HCT116 (cell line): ENCODE results near the gene PTPRF. TPM values are rescaled to one million over a fixed set of nuclear protein-coding genes. Genes with fewer than 3 reads are reported as not detected.

Source experiments
- ATAC-seq: fragments of 200-7000 bp; cut with Tn5 transposase; 2 replicates; pipeline ENCODE4 v1.9.1; 2020; ENCODE audit warnings: mild to moderate bottlenecking, moderate library complexity
- BruUV-seq: library from RNA; stranded (reverse); fragments of 400-500 nt; replicated peaks from 2 replicates; lab custom pipeline; 2021; lab: Mats Ljungman, UMichigan
- CTCF ChIA-PET: fragments of 300-600 bp; sonication (Branson Sonifier 250); formaldehyde crosslinking; loops from one replicate; lab custom pipeline; 2021; ENCODE audit warnings: antibody characterized with exemption; lab: Charles Lee
- POLR2A ChIA-PET: fragments of 300-600, 350-600 bp; sonication (Branson Sonifier 250); formaldehyde crosslinking; loops from one replicate; lab custom pipeline; 2021; ENCODE audit warnings: antibody characterized with exemption; lab: Charles Lee
- RAD21 ChIA-PET, 2 experiments: fragments of 300-600 bp; sonication (Branson Sonifier 250); formaldehyde crosslinking; loops; one replicate each; lab custom pipeline; 2023; ENCODE audit warnings: low total read pairs in 2 of 2; ENCODE audit not compliant: uncharacterized antibody in 2 of 2, unreplicated experiment in 2 of 2, low non-redundant PET in 1 of 2; lab: Charles Lee
- DNase-seq: peaks from one replicate; pipeline ENCODE4 v3.0.0-alpha.2; 2010; ENCODE audit warnings: low read depth, low spot score
- H2AFZ ChIP-seq: fragments of 200-600 bp; shearing (Covaris generic), sonication (generic); 2 replicates; pipeline ENCODE4 v1.6.1; 2017; ENCODE audit warnings: low read depth, mixed run types, mixed read lengths, antibody characterized with exemption, low read length; ENCODE audit not compliant: poor library complexity, severe bottlenecking
- H3K27ac ChIP-seq: 2 replicates; pipeline ENCODE4 v1.5.1; 2012; ENCODE audit warnings: low read depth, low read length
- H3K27me3 ChIP-seq: fragments of 200-600 bp; sonication (generic); 2 replicates; pipeline ENCODE4 v1.6.1; 2016; ENCODE audit warnings: mixed run types, low read length, mixed read lengths; ENCODE audit not compliant: insufficient read depth
- H3K36me3 ChIP-seq, 2 experiments: fragments of 200-500 bp in 1 of 2; fragments of 200-600 bp in 1 of 2; sonication (Bioruptor generic) in 1 of 2; sonication (generic) in 1 of 2; 2 replicates each; pipeline versions ENCODE4 v1.5.1 to v1.6.1; 2014 to 2016; ENCODE audit warnings: low read length in 2 of 2, inconsistent platforms in 1 of 2, mixed read lengths in 1 of 2, mixed run types in 1 of 2; ENCODE audit not compliant: insufficient read depth in 2 of 2, control insufficient read depth in 1 of 2
- H3K4me1 ChIP-seq, 2 experiments: fragments of 200-600 bp in 1 of 2; sonication (generic) in 1 of 2; 2 replicates each; pipeline versions ENCODE4 v1.5.1 to v1.6.1; 2012 to 2017; ENCODE audit warnings: low read length in 2 of 2, inconsistent platforms in 1 of 2, mild to moderate bottlenecking in 1 of 2, mixed read lengths in 1 of 2, mixed run types in 1 of 2, moderate library complexity in 1 of 2; ENCODE audit not compliant: insufficient read depth in 2 of 2, control insufficient read depth in 1 of 2
- H3K4me2 ChIP-seq: fragments of 200-600 bp; sonication (generic); 2 replicates; pipeline ENCODE4 v1.6.1; 2017; ENCODE audit warnings: mixed run types, low read length, mixed read lengths
- H3K4me3 ChIP-seq, 2 experiments: fragments of 200-600 bp in 1 of 2; sonication (generic) in 1 of 2; replicated peaks in 1 of 2; 2 replicates each; pipeline ENCODE4 v1.5.1; 2011 to 2016; ENCODE audit warnings: low read length in 2 of 2, control low read depth in 1 of 2, low read depth in 1 of 2, mild to moderate bottlenecking in 1 of 2, mixed read lengths in 1 of 2, mixed run types in 1 of 2
- H3K79me2 ChIP-seq: fragments of 200-600 bp; sonication (generic); 2 replicates; pipeline ENCODE4 v1.6.1; 2017; ENCODE audit warnings: mild to moderate bottlenecking, mixed run types, low read length, moderate library complexity, mixed read lengths; ENCODE audit not compliant: insufficient read depth
- H3K9ac ChIP-seq: fragments of 200-600 bp; sonication (generic); 2 replicates; pipeline ENCODE4 v1.6.1; 2016; ENCODE audit warnings: low read length, mixed read lengths
- H3K9me2 ChIP-seq: fragments of 200-600 bp; sonication (generic), shearing (Covaris generic); 2 replicates; pipeline ENCODE4 v1.6.1; 2017; ENCODE audit warnings: mixed run types, mild to moderate bottlenecking, moderate library complexity; ENCODE audit not compliant: insufficient read depth
- H3K9me3 ChIP-seq, 2 experiments: fragments of 200-500 bp in 1 of 2; fragments of 200-600 bp in 1 of 2; sonication (Bioruptor generic) in 1 of 2; sonication (generic) in 1 of 2; 2 replicates each; pipeline ENCODE4 v1.6.1; 2014 to 2017; ENCODE audit warnings: low read length in 2 of 2, mixed read lengths in 2 of 2, inconsistent platforms in 1 of 2, low read depth in 1 of 2, mild to moderate bottlenecking in 1 of 2, mixed run types in 1 of 2, moderate library complexity in 1 of 2; ENCODE audit not compliant: control insufficient read depth in 1 of 2, insufficient read depth in 1 of 2
- H4K20me1 ChIP-seq: fragments of 200-600 bp; sonication (generic), shearing (Covaris generic); 2 replicates; pipeline ENCODE4 v1.6.1; 2017; ENCODE audit warnings: mixed run types, mild to moderate bottlenecking, moderate library complexity; ENCODE audit not compliant: insufficient read depth
- CTCF ChIP-seq, 3 experiments: fragments of 200-600 bp in 1 of 3; sonication (generic) in 1 of 3; IDR thresholded peaks in 2 of 3; conservative IDR thresholded peaks in 1 of 3; 2 replicates each; pipeline ENCODE4 v1.5.1; 2012 to 2017; ENCODE audit warnings: low read depth in 2 of 3, low read length in 2 of 3, antibody characterized with exemption in 1 of 3, borderline replicate concordance in 1 of 3, control low read depth in 1 of 3, mild to moderate bottlenecking in 1 of 3, mixed read lengths in 1 of 3, mixed run types in 1 of 3, moderate library complexity in 1 of 3; ENCODE audit not compliant: insufficient read depth in 1 of 3
- FOSL1 ChIP-seq: IDR thresholded peaks from 2 replicates; pipeline ENCODE4 v1.6.1; 2012; ENCODE audit warnings: low read depth
- POLR2A ChIP-seq: IDR thresholded peaks from 2 replicates; pipeline ENCODE4 v1.7.0; 2011; ENCODE audit warnings: borderline replicate concordance; ENCODE audit not compliant: insufficient read depth, insufficient read length; ENCODE audit errors: extremely low read depth
- RAD21 ChIP-seq: IDR thresholded peaks from 2 replicates; pipeline ENCODE4 v1.6.1; 2012; ENCODE audit warnings: low read depth, mild to moderate bottlenecking
- SRF ChIP-seq: IDR thresholded peaks from 2 replicates; pipeline ENCODE4 v1.6.1; 2012; ENCODE audit warnings: low read depth
- TCF7L2 ChIP-seq: IDR thresholded peaks from 2 replicates; pipeline ENCODE4 v1.7.0; 2011; ENCODE audit warnings: borderline replicate concordance, inconsistent platforms; ENCODE audit not compliant: insufficient read depth, insufficient read length; ENCODE audit errors: extremely low read depth
- YY1 ChIP-seq: IDR thresholded peaks from 2 replicates; pipeline ENCODE4 v1.6.1; 2011; ENCODE audit warnings: low read length, low read depth, moderate library complexity, mild to moderate bottlenecking; ENCODE audit not compliant: insufficient replicate concordance; ENCODE audit errors: extremely low read depth
- intact Hi-C: fragments of 100-400 bp; cut with micrococcal nuclease; formaldehyde crosslinking; loops from 2 replicates; pipeline ENCODE4 v1.10.0; 2022
- total RNA-seq: library from RNA; stranded (reverse); gene quantifications from one replicate; pipeline ENCODE4 v1.2.1, GENCODE V29; 2021; ENCODE audit not compliant: unreplicated experiment
- TF ChIP-seq, protein P1 (sequence below): IDR thresholded peaks from 2 replicates; pipeline ENCODE4 v1.6.1; 2012

The PTPRF gene
- total RNA-seq, 1 experiment from 2014 or later = 224 TPM

- H3K27me3 ChIP-seq = no peaks in the 10 kb centered on the region
- ATAC-seq = no peak
- intact Hi-C loops = loop anchor here (5.0 to 10.0 kb wide), 3 partner anchors 235 to 405 kb away; partner anchors contain the start of gene ARTN
- RAD21 ChIA-PET = no interaction called here
- H3K9me2 ChIP-seq = no peaks in the 10 kb centered on the region
- no peak for DNase-seq
- peak overlapping the region; percentile 61; the same call in 1 of the 2 replicates for H3K27ac ChIP-seq
- peak overlapping the region; percentile 46; the same call in 1 of the 2 replicates for H3K9ac ChIP-seq
- H3K79me2 ChIP-seq = peaks cover 8% of the 10 kb centered on the region
- H3K9me3 ChIP-seq = no peaks in the 10 kb centered on the region
- H3K4me3 ChIP-seq = peak overlapping the region in 1 of 2 experiments; percentile 40; a peak in 1 of 4 replicates
- no peaks in the 10 kb centered on the region for H4K20me1 ChIP-seq
- peak overlapping the region; percentile 67 for H3K4me2 ChIP-seq
- H3K4me1 ChIP-seq = peaks cover 35 to 81% of the 10 kb centered on the region in 2 experiments
- H2AFZ ChIP-seq = no peak overlapping the region
- TF ChIP-seq FOSL1 (no peak), SRF (no peak), POLR2A (no peak), TCF7L2 (no peak)
- TF ChIP-seq, protein P1, sequence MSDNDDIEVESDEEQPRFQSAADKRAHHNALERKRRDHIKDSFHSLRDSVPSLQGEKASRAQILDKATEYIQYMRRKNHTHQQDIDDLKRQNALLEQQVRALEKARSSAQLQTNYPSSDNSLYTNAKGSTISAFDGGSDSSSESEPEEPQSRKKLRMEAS = no peak
- TF ChIP-seq, all 23 proteins: peak for 0
- ChIA-PET POLR2A (no interaction called here), CTCF (interaction anchor here (2.1 to 3.0 kb wide), 2 partner anchors 236 to 407 kb away, joined by 5 to 13 read pairs; no protein-coding TSS in a partner anchor)
- no peaks in the 10 kb centered on the region for H3K36me3 ChIP-seq
- no TSS peak for BruUV-seq
These were observed 3.4 kb upstream of the PTPRF start for GRCh38 chr1:43527111-43527878.

- peak overlapping the region; percentile 85 for H3K4me2 ChIP-seq
- H3K4me1 ChIP-seq = peaks cover 26 to 71% of the 10 kb centered on the region in 2 experiments
- H4K20me1 ChIP-seq = 0 out of 2 replicates have a peak, but pooled peaks cover 3% of the 10 kb centered on the region
- no peak overlapping the region for H3K4me3 ChIP-seq
- ATAC-seq (peak; percentile 56), DNase-seq (peak; percentile 84)
- intact Hi-C loops = loop anchor here (5.0 to 10.0 kb wide), 3 partner anchors 233 to 403 kb away; partner anchors contain the start of gene ARTN
- no peaks in the 10 kb centered on the region for H3K9me3 ChIP-seq
- H3K27ac ChIP-seq = no peak overlapping the region
- H3K36me3 ChIP-seq = no peaks in the 10 kb centered on the region
- H3K79me2 ChIP-seq = peaks cover 28% of the 10 kb centered on the region
- no peaks in the 10 kb centered on the region for H3K27me3 ChIP-seq
- TF ChIP-seq RAD21 (no peak), CTCF (IDR thresholded peaks at IDR 0.05 in 2 of 3, conservative IDR thresholded peaks at IDR 0.05 in 1 of 3; ENCODE audit: borderline replicate concordance in 1 of 3, insufficient read depth in 1 of 3, low read depth in 2 of 3, low read length in 2 of 3) (peak in 2 of 3 experiments; percentile 94 to 97; a peak in 4 of 6 replicates), YY1 (peak; percentile 40)
- no peaks in the 10 kb centered on the region for H3K9me2 ChIP-seq
- ChIA-PET RAD21 (interaction anchor here (1.0 to 2.2 kb wide), 3 partner anchors 122 to 405 kb away, joined by 3 to 6 read pairs (median 4); no protein-coding TSS in a partner anchor), CTCF (interaction anchor here (0.7 to 2.4 kb wide), 5 partner anchors 20 to 405 kb away, joined by 3 to 26 read pairs (median 3); partner anchors contain the start of gene ARTN), POLR2A (interaction anchor here (1.1 to 2.4 kb wide), 2 partner anchors 20 to 121 kb away, joined by 6 to 7 read pairs; partner anchors contain the start of gene KDM4A)
- no peak overlapping the region for H2AFZ ChIP-seq
- no TSS peak for BruUV-seq
- H3K9ac ChIP-seq = peak overlapping the region; percentile 89
These were observed 1.4 kb upstream of the PTPRF start for GRCh38 chr1:43529206-43529731.
